ENCODE results near the gene KHDC1.

Gene KHDC1

DNA sequence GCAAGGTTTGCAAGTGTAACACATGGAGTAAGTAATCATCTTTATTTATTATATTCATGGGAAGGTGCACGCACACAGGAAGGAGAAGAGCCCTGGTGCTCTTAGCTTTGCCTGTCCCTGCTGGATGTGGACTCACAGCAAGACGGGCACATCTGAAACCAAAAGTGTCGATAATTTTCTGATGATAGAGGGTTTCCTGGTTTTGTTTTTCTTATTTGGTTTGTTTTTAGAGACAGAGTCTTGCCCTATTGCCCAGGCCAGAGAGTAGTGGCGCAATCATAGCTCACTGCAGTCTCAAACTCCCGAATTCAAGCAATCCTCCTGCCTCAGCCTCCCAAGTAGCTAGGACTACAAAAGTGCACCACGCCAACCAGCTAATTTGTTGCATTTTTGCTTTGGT lies 29.9 kb downstream of the KHDC1 start:
- TF ChIP-seq EGR1 (IDR thresholded peaks at IDR 0.05) = no peak
- TF ChIP-seq, protein P1, sequence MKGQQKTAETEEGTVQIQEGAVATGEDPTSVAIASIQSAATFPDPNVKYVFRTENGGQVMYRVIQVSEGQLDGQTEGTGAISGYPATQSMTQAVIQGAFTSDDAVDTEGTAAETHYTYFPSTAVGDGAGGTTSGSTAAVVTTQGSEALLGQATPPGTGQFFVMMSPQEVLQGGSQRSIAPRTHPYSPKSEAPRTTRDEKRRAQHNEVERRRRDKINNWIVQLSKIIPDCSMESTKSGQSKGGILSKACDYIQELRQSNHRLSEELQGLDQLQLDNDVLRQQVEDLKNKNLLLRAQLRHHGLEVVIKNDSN (IDR thresholded peaks at IDR 0.05) = no peak
- TF ChIP-seq ZBTB7A (IDR thresholded peaks at IDR 0.05; ENCODE audit: low read depth) = no peak
- TF ChIP-seq, protein P2, sequence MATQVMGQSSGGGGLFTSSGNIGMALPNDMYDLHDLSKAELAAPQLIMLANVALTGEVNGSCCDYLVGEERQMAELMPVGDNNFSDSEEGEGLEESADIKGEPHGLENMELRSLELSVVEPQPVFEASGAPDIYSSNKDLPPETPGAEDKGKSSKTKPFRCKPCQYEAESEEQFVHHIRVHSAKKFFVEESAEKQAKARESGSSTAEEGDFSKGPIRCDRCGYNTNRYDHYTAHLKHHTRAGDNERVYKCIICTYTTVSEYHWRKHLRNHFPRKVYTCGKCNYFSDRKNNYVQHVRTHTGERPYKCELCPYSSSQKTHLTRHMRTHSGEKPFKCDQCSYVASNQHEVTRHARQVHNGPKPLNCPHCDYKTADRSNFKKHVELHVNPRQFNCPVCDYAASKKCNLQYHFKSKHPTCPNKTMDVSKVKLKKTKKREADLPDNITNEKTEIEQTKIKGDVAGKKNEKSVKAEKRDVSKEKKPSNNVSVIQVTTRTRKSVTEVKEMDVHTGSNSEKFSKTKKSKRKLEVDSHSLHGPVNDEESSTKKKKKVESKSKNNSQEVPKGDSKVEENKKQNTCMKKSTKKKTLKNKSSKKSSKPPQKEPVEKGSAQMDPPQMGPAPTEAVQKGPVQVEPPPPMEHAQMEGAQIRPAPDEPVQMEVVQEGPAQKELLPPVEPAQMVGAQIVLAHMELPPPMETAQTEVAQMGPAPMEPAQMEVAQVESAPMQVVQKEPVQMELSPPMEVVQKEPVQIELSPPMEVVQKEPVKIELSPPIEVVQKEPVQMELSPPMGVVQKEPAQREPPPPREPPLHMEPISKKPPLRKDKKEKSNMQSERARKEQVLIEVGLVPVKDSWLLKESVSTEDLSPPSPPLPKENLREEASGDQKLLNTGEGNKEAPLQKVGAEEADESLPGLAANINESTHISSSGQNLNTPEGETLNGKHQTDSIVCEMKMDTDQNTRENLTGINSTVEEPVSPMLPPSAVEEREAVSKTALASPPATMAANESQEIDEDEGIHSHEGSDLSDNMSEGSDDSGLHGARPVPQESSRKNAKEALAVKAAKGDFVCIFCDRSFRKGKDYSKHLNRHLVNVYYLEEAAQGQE (IDR thresholded peaks at IDR 0.05; ENCODE audit: low read depth) = no peak
- no peak for TF ChIP-seq TCF12 (IDR thresholded peaks at IDR 0.05; ENCODE audit: low read depth)
- no peak for TF ChIP-seq TAF1 (IDR thresholded peaks at IDR 0.05; ENCODE audit: low read depth)
- TF ChIP-seq RAD21 (IDR thresholded peaks at IDR 0.05; ENCODE audit: low read depth) = no peak
- no peak for TF ChIP-seq YY1 (IDR thresholded peaks at IDR 0.05; ENCODE audit: low read depth)
- TF ChIP-seq NFIC (IDR thresholded peaks at IDR 0.05) = no peak
- TF ChIP-seq, protein P3, sequence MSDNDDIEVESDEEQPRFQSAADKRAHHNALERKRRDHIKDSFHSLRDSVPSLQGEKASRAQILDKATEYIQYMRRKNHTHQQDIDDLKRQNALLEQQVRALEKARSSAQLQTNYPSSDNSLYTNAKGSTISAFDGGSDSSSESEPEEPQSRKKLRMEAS (IDR thresholded peaks at IDR 0.05) = no peak

DNA sequence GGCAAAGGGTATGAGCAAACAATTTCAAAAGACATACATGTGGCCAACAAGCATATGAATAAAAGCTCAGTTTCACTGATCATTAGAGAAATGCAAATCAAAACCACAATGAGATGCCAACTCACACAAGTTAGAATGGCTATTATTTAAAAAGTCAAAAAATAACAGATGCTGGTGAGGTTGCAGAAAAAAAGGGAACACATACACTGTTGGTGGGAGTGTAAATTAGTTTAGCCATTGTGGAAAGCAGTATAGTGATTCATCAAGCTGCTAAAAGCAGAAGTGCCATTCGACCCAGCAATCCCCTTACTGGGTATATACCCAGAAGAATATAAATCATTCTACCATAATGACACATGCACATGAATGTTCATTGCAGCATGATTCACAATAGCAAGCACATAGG lies 31.0 kb downstream of the KHDC1 start:
- TF ChIP-seq EP300 (IDR thresholded peaks at IDR 0.05; ENCODE audit: borderline replicate concordance) (no peak), CREB1 (IDR thresholded peaks at IDR 0.05; ENCODE audit: low read depth) (no peak), ZBTB7A (IDR thresholded peaks at IDR 0.05; ENCODE audit: low read depth) (no peak), TAF1 (IDR thresholded peaks at IDR 0.05; ENCODE audit: low read depth) (no peak), TCF12 (IDR thresholded peaks at IDR 0.05; ENCODE audit: low read depth) (no peak), CEBPB (IDR thresholded peaks at IDR 0.05) (no peak), NFIC (IDR thresholded peaks at IDR 0.05) (no peak), TEAD4 (IDR thresholded peaks at IDR 0.05) (no peak), RAD21 (IDR thresholded peaks at IDR 0.05; ENCODE audit: low read depth) (no peak)
- TF ChIP-seq, protein P3 (IDR thresholded peaks at IDR 0.05) = no peak
- TF ChIP-seq, protein P1 (IDR thresholded peaks at IDR 0.05) = no peak

DNA sequence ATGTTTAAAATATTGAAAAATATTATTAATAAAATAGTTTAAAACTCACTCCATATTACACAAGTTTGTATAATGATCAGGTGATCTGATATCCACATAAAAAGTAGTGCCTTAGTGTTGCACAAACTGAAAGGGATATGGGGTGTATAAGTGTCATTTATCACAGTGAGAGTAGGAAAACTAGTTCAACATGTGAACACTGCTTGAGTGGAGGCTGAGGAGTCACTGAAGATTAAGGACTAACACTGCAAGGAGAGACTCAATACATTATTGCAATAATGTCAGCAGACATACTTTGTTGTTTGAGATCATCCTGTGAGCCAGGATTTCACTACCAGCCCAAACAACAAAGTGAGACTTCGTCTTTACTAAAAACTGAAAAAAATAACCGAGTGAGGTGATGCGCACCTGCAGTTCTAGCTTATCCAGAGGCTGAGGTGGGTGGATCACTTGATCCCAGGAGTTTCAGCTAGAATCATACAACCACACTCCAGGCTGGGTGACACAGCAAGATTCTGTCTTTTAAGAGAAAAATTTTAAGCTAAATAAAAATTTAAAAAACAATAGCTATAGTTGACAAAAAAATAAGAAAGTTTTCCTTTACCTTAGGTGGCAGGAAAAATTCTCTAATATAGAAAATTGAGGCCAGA lies 35.3 kb downstream of the KHDC1 start:
- no peak for TF ChIP-seq TEAD4 (IDR thresholded peaks at IDR 0.05)

DNA sequence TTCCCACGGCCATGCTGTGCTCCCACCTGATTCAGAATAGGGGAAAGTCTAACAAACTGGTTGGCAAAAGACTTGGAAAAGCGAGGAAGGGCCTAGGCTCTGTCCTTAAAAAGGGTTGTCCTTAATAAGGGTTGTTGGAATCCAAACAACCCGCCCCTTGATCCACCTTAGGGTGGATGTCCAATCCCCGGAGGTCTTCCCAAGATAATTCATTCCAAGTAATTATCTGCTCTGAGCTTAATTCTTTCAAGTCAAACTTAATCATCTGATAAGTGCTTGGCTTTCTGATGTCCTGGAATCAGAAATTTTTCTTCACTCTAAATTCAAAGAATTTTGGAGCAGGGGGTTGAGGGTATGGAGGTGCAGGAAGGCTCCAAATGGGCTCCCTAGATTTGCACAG lies 37.6 kb downstream of the KHDC1 start, which contains the start of gene KHDC1L:
KHDC1L (minus strand) TSS at position 101 of the 400 bp plus-strand sequence; CDS start at position 13, 88 bp downstream.
- no peak for TF ChIP-seq EGR1 (IDR thresholded peaks at IDR 0.05)

DNA sequence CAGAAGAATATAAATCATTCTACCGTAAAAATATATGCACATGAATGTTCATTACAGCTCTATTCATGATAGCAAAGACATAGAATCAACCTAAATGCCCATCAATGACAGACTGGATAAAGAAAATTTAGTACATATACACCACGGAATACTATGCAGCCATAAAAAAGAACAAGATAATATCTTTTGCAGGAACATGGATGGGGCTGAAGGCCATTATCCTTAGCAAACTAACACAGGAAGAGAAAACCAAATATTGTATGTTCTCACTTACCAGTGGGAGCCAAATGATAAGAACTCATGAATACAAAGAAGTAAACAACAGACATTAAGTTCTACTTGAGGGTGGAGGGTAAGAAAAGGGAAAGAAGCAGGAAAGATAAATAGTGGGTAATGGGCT lies 46.1 kb downstream of the KHDC1 start:
- TF ChIP-seq CEBPB (IDR thresholded peaks at IDR 0.05) = no peak
- no peak for TF ChIP-seq FOXM1 (IDR thresholded peaks at IDR 0.05; ENCODE audit: borderline replicate concordance, low read depth)
- no peak for TF ChIP-seq CREB1 (IDR thresholded peaks at IDR 0.05; ENCODE audit: low read depth)
- no peak for TF ChIP-seq TCF12 (IDR thresholded peaks at IDR 0.05; ENCODE audit: low read depth)

DNA sequence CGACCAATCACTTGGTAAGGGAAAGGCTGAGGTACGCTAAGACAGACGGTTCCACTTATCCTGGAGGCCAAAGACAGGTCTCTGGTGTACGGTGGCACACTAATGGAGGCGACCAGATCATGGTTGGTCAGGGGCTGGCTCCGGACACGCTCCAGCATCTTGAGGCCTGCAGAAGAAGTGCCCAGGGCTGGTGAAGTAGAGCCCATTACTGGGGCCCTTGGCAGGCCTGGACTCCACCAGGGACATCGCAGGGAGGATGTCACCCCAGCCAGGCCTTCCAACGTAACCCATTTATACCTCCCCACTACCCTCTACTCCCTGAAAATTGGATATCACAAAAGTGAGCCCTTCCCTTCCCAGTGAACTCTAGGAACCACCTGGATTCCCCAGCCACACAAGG lies 53.9 kb downstream of the KHDC1 start:
- TF ChIP-seq EP300 (IDR thresholded peaks at IDR 0.05; ENCODE audit: borderline replicate concordance) = no peak
- TF ChIP-seq, protein P3 (IDR thresholded peaks at IDR 0.05) = no peak
- no peak for TF ChIP-seq TEAD4 (IDR thresholded peaks at IDR 0.05)
- TF ChIP-seq TCF12 (IDR thresholded peaks at IDR 0.05; ENCODE audit: low read depth) = no peak
- TF ChIP-seq, protein P1 (IDR thresholded peaks at IDR 0.05) = no peak
- no peak for TF ChIP-seq NFIC (IDR thresholded peaks at IDR 0.05)
- TF ChIP-seq YY1 (IDR thresholded peaks at IDR 0.05; ENCODE audit: low read depth) = no peak
- no peak for TF ChIP-seq RAD21 (IDR thresholded peaks at IDR 0.05; ENCODE audit: low read depth)
- no peak for TF ChIP-seq FOXM1 (IDR thresholded peaks at IDR 0.05; ENCODE audit: borderline replicate concordance, low read depth)
- TF ChIP-seq, protein P2 (IDR thresholded peaks at IDR 0.05; ENCODE audit: low read depth) = no peak
- TF ChIP-seq CREB1 (IDR thresholded peaks at IDR 0.05; ENCODE audit: low read depth) = no peak
- no peak for TF ChIP-seq TAF1 (IDR thresholded peaks at IDR 0.05; ENCODE audit: low read depth)
- no peak for TF ChIP-seq EGR1 (IDR thresholded peaks at IDR 0.05)
- no peak for TF ChIP-seq CEBPB (IDR thresholded peaks at IDR 0.05)
- no peak for TF ChIP-seq ZBTB7A (IDR thresholded peaks at IDR 0.05; ENCODE audit: low read depth)
